GM19043 (cell line): ENCODE measurements around the gene CAPZA1.

Source experiments
- ATAC-seq: cut with Tn5 transposase; IDR thresholded peaks from one replicate; pipeline ENCODE4 v1.9.1; 2021; ENCODE audit warnings: low read depth; ENCODE audit not compliant: unreplicated experiment

CAPZA1 gene

DNA sequence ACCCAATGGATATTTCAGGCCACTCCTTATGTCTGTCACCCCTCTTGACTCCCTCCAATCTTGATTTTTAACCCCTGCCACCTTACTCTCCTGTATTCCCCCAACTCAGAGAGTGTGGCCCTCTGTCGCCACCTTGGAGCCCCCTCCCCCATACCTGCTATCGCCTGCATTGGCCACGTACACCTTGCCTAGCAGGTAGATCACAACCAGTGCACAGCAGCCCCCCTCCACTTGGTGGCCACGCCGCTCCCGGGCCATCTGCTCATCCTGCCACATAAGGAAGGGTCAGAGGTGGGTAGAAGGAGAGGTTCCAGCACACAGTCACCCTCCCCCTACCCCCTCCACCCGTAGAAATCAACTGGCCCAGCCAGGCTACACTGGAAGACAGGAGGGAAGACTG, 92.6 kb downstream of the CAPZA1 start:
- ATAC-seq: no peak

- no peak for ATAC-seq
Observed at GRCh38 chr1:112712701-112713128, 93.1 kb downstream of the CAPZA1 start.

- ATAC-seq: peak; percentile 30
Observed at GRCh38 chr1:112713466-112714312, 94.1 kb downstream of the CAPZA1 start.

GRCh38 chr1:112714313-112715263, 95.0 kb downstream of the CAPZA1 start:
- peak; percentile 9 for ATAC-seq

DNA sequence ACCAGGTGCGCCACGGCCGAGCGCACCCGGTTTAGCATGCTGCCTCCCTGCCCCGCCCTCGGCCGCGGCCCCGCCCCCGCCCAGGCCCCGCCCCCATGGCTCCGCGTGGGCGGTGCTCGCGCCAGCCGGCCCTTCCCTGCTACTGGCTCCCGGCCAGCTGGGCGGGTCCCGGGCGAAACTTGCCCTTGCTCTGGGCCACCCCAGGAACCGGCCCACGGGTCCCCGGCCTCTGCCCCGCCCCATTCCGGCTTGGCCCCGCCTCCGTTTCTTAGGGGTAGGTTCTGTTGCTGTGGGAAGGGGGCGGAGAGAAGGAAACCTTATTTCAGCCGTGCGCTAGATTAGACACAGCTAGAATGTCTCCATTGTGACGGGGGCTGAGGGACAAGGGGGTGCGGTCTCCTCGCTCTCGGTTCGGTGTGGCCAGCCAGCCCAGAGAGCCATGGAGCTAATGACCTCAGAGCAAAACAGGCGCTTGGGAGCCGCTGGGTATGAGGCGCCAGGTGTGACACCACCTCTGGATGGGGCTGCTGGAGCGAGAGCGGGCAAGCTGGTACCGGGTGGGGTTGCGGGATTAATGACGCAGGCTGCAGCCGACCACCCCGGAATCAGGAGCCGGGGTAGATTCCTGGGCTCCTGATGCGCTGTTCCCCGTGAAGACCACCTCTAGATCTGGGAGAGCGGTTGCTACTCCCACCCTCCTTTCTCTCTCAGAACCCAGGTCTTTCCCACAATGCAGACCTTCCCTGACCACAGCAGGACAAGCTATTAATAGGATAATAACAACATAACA, 95.8 kb downstream of the CAPZA1 start, which contains the start of gene PPM1J:
Gene PPM1J, minus strand, starts transcription at position 69 of the 790 bp plus-strand sequence. Its CDS starts 31 bp downstream, at position 38.
- ATAC-seq: peak; percentile 71

DNA sequence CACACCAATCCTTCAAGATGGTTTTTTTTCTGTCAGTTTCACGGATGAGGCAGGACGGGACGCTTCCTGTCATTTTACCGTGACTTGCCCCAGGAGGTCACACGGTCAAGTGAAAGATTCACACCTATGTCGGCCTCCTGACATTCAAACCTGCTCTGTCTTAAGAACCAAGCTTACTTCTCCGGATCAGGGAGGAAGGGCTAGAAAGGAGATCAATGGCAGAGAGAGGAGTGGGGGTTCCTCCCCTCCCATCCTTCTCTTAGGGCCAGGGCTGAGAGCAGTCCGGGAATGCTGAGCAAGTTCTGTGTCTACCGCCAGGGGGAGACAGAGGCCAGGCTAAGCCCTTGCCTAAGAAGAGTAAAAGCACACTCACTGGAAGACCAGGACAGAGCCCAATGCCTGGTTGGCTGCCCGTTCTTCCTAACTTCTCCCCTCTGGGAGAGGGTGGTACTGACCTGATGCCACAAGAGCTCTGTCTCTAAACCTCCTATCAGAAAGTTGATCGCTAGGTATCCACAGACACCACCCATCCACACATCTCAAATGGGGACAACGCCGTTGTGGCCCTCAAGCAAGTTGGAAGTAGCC, 96.6 kb downstream of the CAPZA1 start:
- ATAC-seq: no peak

- ATAC-seq: no peak
Observed at GRCh38 chr1:112717263-112717873, 97.7 kb downstream of the CAPZA1 start.

DNA sequence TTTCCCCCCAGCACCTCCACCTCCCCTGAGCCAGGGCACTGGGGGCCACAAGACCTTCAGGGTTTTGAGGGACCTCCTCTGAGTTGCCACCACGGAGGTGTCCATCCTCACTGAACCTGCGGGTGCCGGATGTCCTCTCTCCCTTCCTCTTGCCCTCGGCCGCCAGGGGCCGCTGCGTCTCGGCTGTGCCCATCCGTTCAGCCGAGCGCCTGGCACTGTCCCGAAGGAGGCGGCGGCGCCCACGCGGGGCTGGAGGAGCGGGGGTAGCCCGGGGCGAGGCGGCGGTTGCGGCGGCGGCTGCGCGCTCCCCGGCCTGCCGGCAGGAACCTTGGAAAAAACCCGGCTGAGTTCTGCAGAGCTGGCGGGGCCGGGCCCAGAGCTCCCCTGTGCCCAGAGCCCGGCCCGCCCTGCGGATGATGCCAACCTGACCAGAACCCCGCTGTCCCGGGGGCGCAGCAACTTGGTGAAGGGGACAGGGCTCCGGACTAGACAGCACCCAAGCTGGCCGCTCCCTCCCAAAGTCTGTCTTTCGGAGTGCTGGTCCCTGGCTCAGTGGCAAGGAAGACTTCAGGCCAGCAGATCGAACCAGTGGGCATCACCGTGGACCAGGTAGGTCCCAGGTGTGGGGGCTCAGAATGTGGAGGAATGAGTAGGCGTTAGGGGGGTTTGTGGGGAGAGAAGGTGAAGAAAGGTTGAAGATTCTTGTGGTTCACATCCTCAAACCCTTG, 99.2 kb downstream of the CAPZA1 start:
- ATAC-seq: no peak

GRCh38 chr1:112719706-112720105, 100.1 kb downstream of the CAPZA1 start:
- ATAC-seq: no peak

GRCh38 chr1:112720800-112721199, 101.2 kb downstream of the CAPZA1 start:
- no peak for ATAC-seq
